Trophoblast cell (in vitro differentiated cells and primary cell): ENCODE results near the gene SBF2.

Experiments used
- DNase-seq, 2 donors: peaks; one replicate each; pipeline ENCODE4 v3.0.0-alpha.2; 2016
- H2AFZ ChIP-seq: 2 replicates; pipeline ENCODE4 v1.6.1; 2013; ENCODE audit warnings: low read length, moderate library complexity, mild to moderate bottlenecking; ENCODE audit not compliant: insufficient read depth, poor library complexity
- H2AK5ac ChIP-seq: 2 replicates; pipeline ENCODE4 v1.6.1; 2013; ENCODE audit warnings: mild to moderate bottlenecking, low read length
- H2BK120ac ChIP-seq: 2 replicates; pipeline ENCODE4 v1.6.1; 2013; ENCODE audit warnings: low read length, mild to moderate bottlenecking, moderate library complexity; ENCODE audit not compliant: insufficient read depth, poor library complexity
- H2BK12ac ChIP-seq: 2 replicates; pipeline ENCODE4 v1.6.1; 2013; ENCODE audit warnings: mild to moderate bottlenecking, low read length, moderate library complexity
- H2BK5ac ChIP-seq: 2 replicates; pipeline ENCODE4 v1.6.1; 2013; ENCODE audit warnings: low read length, low read depth, moderate library complexity, mild to moderate bottlenecking; ENCODE audit not compliant: poor library complexity
- H3K14ac ChIP-seq: 2 replicates; pipeline ENCODE4 v1.6.1; 2013; ENCODE audit warnings: mild to moderate bottlenecking, low read length
- H3K18ac ChIP-seq: 2 replicates; pipeline ENCODE4 v1.6.1; 2013; ENCODE audit warnings: mild to moderate bottlenecking, low read length
- H3K23ac ChIP-seq: 2 replicates; pipeline ENCODE4 v1.6.1; 2013; ENCODE audit warnings: low read length
- H3K27ac ChIP-seq: 2 replicates; pipeline ENCODE4 v1.5.1; 2013; ENCODE audit warnings: low read depth, mild to moderate bottlenecking, inconsistent platforms, low read length, moderate library complexity
- H3K27me3 ChIP-seq: 2 replicates; pipeline ENCODE4 v1.6.1; 2013; ENCODE audit warnings: inconsistent platforms, mild to moderate bottlenecking, low read length, moderate library complexity; ENCODE audit not compliant: insufficient read depth
- H3K36me3 ChIP-seq, 2 experiments: 1 replicate in 1 of 2; 2 replicates in 1 of 2; pipeline ENCODE4 v1.6.1; 2013; ENCODE audit warnings: low read length in 2 of 2, mild to moderate bottlenecking in 2 of 2, moderate library complexity in 1 of 2; ENCODE audit not compliant: insufficient read depth in 2 of 2, control insufficient read depth in 1 of 2
- H3K4ac ChIP-seq: 2 replicates; pipeline ENCODE4 v1.6.1; 2013; ENCODE audit warnings: low read depth, mild to moderate bottlenecking, low read length, moderate library complexity
- H3K4me1 ChIP-seq, 2 experiments: 1 replicate in 1 of 2; 2 replicates in 1 of 2; pipeline ENCODE4 v1.6.1; 2013; ENCODE audit warnings: low read length in 2 of 2, mild to moderate bottlenecking in 2 of 2, moderate library complexity in 1 of 2; ENCODE audit not compliant: insufficient read depth in 2 of 2, control insufficient read depth in 1 of 2
- H3K4me2 ChIP-seq: 2 replicates; pipeline ENCODE4 v1.6.1; 2013; ENCODE audit warnings: inconsistent platforms, mild to moderate bottlenecking, low read length, moderate library complexity
- H3K4me3 ChIP-seq: 2 replicates; pipeline ENCODE4 v1.5.1; 2013; ENCODE audit warnings: mild to moderate bottlenecking, low read depth, low read length, inconsistent platforms
- H3K79me1 ChIP-seq: one replicate; pipeline ENCODE4 v1.6.1; 2013; ENCODE audit warnings: low read length
- H3K79me2 ChIP-seq: 2 replicates; pipeline ENCODE4 v1.6.1; 2013; ENCODE audit warnings: low read length, mild to moderate bottlenecking; ENCODE audit not compliant: control insufficient read depth, insufficient read depth, poor library complexity
- H3K9ac ChIP-seq: 2 replicates; pipeline ENCODE4 v1.6.1; 2013; ENCODE audit warnings: mild to moderate bottlenecking, low read length
- H3K9me3 ChIP-seq: 2 replicates; pipeline ENCODE4 v1.6.1; 2013; ENCODE audit warnings: low read depth, mild to moderate bottlenecking, control low read depth, inconsistent platforms, low read length; ENCODE audit not compliant: insufficient read depth
- H4K12ac ChIP-seq: 2 replicates; pipeline ENCODE4 v1.6.1; 2013; ENCODE audit warnings: low read depth, mild to moderate bottlenecking, low read length, moderate library complexity
- H4K8ac ChIP-seq: 2 replicates; pipeline ENCODE4 v1.6.1; 2013; ENCODE audit warnings: low read depth, mild to moderate bottlenecking, low read length, moderate library complexity
- H4K91ac ChIP-seq: one replicate; pipeline ENCODE4 v1.6.1; 2013; ENCODE audit warnings: low read depth, mild to moderate bottlenecking, low read length, moderate library complexity
- WGBS: extraction: QIAGEN DNeasy Blood & Tissue Kit; methylation state at CpG from one replicate; pipeline ENCODE4 v1.1.7; 2013; ENCODE audit warnings: missing lambda C conversion rate; ENCODE audit not compliant: insufficient read length, insufficient coverage; ENCODE audit errors: extremely low coverage; 5-methylcytosine and 5-hydroxymethylcytosine counted together

The SBF2 gene

DNA sequence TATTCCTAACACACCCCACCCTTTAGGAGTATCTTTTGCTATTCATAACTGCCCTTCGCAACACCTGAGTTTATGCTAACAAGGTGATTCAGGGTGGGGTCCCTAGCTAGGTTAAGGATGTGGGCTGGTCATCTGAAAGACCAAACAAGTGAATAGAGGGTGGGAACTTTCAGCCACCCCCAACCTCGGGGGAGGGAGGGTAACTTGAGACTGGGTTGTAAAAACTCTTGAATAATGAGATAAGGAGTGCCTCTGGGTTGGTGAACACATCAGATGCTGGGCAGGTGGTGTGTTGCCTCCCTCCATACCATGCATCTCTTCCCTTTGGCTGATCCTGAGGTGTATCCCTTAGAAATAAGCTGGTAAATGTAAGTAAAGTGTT lies 518.6 kb downstream of the SBF2 start:
- Histone ChIP-seq H2AK5ac (no peak overlapping the region), H3K9ac (no peak overlapping the region), H4K12ac (no peak overlapping the region), H3K79me1 (peaks cover 2% of the 10 kb centered on the region), H3K4ac (no peak overlapping the region), H3K4me3 (no peak overlapping the region), H2BK5ac (no peak overlapping the region), H3K27ac (no peak overlapping the region), H2AFZ (no peak overlapping the region), H3K27me3 (no peaks in the 10 kb centered on the region), H3K14ac (no peak overlapping the region), H3K4me2 (no peak overlapping the region), H3K23ac (no peak overlapping the region), H3K18ac (no peak overlapping the region), H4K8ac (no peak overlapping the region), H2BK120ac (no peak overlapping the region), H3K9me3 (no peaks in the 10 kb centered on the region), H3K4me1 (peaks cover 4 to 9% of the 10 kb centered on the region in 2 experiments), H3K36me3 (peaks cover 3 to 7% of the 10 kb centered on the region in 2 experiments), H2BK12ac (no peak overlapping the region), H4K91ac (no peak overlapping the region), H3K79me2 (no peaks in the 10 kb centered on the region)
- WGBS = no CpG with 5 or more reads among the region's 2 CpGs
- no peak for DNase-seq

- no peak overlapping the region for H3K9ac ChIP-seq
- no CpG with 5 or more reads among the region's 6 CpGs for WGBS
- no peak overlapping the region for H4K12ac ChIP-seq
- H2BK12ac ChIP-seq = no peak overlapping the region
- H4K91ac ChIP-seq = no peak overlapping the region
- H2AK5ac ChIP-seq = no peak overlapping the region
- DNase-seq = peak; percentile 75 to 90
- H3K4me2 ChIP-seq = no peak overlapping the region
- peaks cover 2% of the 10 kb centered on the region for H3K79me1 ChIP-seq
- H3K18ac ChIP-seq = no peak overlapping the region
- no peak overlapping the region for H2BK5ac ChIP-seq
- no peak overlapping the region for H2AFZ ChIP-seq
- H3K4me3 ChIP-seq = no peak overlapping the region
- no peaks in the 10 kb centered on the region for H3K27me3 ChIP-seq
- H2BK120ac ChIP-seq = no peak overlapping the region
- H3K4ac ChIP-seq = no peak overlapping the region
- no peaks in the 10 kb centered on the region for H3K79me2 ChIP-seq
- no peak overlapping the region for H3K27ac ChIP-seq
- no peak overlapping the region for H3K14ac ChIP-seq
- peaks cover 4 to 9% of the 10 kb centered on the region in 2 experiments for H3K4me1 ChIP-seq
- no peak overlapping the region for H3K23ac ChIP-seq
- H3K9me3 ChIP-seq = no peaks in the 10 kb centered on the region
- H3K36me3 ChIP-seq = peaks cover 0 to 2% of the 10 kb centered on the region in 2 experiments
- H4K8ac ChIP-seq = no peak overlapping the region
These were observed 519.2 kb downstream of the SBF2 start for GRCh38 chr11:9774591-9775397.

DNA sequence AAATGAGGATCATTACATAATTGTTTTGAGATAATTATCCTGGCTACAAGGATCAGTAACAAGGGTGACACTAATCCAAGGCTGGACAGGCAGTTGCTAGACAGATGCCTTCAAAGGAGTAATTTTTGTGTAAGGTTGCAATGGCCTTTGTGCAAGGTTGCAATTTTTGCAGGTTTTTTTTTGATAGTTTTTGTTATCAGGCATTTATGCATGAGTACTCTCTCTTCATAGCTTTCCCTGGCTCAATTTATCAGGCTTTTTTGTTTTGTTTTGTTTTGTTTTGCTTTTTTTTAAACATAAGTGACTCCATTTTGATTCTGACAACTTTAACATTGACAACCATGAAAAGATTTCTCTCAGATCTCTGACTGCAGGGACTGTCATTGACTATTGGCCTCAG lies 519.9 kb downstream of the SBF2 start:
- Histone ChIP-seq H3K18ac (no peak overlapping the region), H3K23ac (no peak overlapping the region), H4K12ac (no peak overlapping the region), H3K14ac (no peak overlapping the region), H2AFZ (no peak overlapping the region), H2BK5ac (no peak overlapping the region), H3K9ac (no peak overlapping the region), H2AK5ac (no peak overlapping the region), H2BK12ac (no peak overlapping the region), H3K4ac (no peak overlapping the region), H3K4me1 (peaks cover 4 to 9% of the 10 kb centered on the region in 2 experiments), H3K4me3 (no peak overlapping the region), H3K9me3 (no peaks in the 10 kb centered on the region), H4K91ac (no peak overlapping the region), H3K27me3 (no peaks in the 10 kb centered on the region), H2BK120ac (no peak overlapping the region), H4K8ac (no peak overlapping the region), H3K4me2 (no peak overlapping the region), H3K79me2 (no peaks in the 10 kb centered on the region), H3K36me3 (no peaks in the 10 kb centered on the region), H3K27ac (no peak overlapping the region), H3K79me1 (peaks cover 2% of the 10 kb centered on the region)
- peak in 1 of 2 donors; percentile 22 for DNase-seq

GRCh38 chr11:9773524-9773923 lies 520.5 kb downstream of the SBF2 start:
- Histone ChIP-seq H4K12ac (no peak overlapping the region), H2BK120ac (no peak overlapping the region), H3K14ac (no peak overlapping the region), H3K23ac (no peak overlapping the region), H2BK5ac (no peak overlapping the region), H3K27ac (no peak overlapping the region), H4K8ac (no peak overlapping the region), H3K9ac (no peak overlapping the region), H3K9me3 (no peaks in the 10 kb centered on the region), H2AK5ac (no peak overlapping the region), H3K4me1 (peaks cover 4 to 9% of the 10 kb centered on the region in 2 experiments), H3K79me2 (no peaks in the 10 kb centered on the region), H3K18ac (no peak overlapping the region), H2BK12ac (no peak overlapping the region), H3K4ac (no peak overlapping the region), H3K79me1 (peaks cover 2% of the 10 kb centered on the region), H2AFZ (no peak overlapping the region), H3K36me3 (no peaks in the 10 kb centered on the region), H3K4me3 (no peak overlapping the region), H3K4me2 (no peak overlapping the region), H4K91ac (no peak overlapping the region), H3K27me3 (no peaks in the 10 kb centered on the region)
- peak; percentile 63 to 81 for DNase-seq
- no CpG with 5 or more reads among the region's 2 CpGs for WGBS
